GM19452 (cell line): ENCODE data around the gene ACSS3.

Experiments used
- ATAC-seq: cut with Tn5 transposase; IDR thresholded peaks from one replicate; pipeline ENCODE4 v1.9.1; 2021; ENCODE audit not compliant: unreplicated experiment

ACSS3 gene

GRCh38 chr12:81222846-81223592, 145.1 kb downstream of the ACSS3 start:
- no peak for ATAC-seq

DNA sequence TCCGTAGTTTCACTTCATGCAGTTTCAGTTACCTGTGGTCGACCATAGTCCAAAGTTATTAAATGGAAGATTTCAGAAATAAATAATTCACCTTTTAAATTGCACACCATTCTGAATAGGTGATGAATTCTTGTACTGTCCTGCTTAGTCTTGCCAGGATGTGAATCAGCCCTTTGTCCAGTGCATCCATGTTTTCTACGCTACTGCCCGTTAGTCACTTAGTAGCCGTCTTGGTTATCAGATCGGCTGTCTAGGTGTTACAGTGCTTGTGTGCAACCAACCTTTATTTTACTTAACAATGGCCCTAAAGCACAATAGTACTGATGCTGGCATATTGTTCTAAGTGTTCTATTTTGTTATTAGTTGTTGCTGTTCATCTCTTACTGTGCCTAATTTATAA, 146.7 kb downstream of the ACSS3 start:
- no peak for ATAC-seq

DNA sequence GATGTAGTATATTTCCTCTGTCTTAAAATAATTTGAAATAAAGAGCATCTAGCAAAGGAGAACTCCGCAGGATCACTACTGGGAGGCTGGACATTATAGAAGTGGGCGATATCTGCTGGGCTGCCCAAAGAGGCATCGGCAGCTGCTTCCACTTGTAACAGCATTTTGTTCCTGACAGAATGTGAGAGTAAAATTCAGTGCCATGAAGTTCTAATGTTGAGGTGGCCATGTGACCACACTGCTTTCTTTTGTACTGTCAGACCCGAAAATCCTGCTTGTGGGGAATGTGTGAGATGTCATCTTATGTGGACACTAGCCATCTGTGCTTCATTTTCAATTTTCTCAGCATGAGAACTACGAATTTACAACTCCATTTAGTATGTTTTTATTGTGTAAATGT, 151.9 kb downstream of the ACSS3 start:
- no peak for ATAC-seq

DNA sequence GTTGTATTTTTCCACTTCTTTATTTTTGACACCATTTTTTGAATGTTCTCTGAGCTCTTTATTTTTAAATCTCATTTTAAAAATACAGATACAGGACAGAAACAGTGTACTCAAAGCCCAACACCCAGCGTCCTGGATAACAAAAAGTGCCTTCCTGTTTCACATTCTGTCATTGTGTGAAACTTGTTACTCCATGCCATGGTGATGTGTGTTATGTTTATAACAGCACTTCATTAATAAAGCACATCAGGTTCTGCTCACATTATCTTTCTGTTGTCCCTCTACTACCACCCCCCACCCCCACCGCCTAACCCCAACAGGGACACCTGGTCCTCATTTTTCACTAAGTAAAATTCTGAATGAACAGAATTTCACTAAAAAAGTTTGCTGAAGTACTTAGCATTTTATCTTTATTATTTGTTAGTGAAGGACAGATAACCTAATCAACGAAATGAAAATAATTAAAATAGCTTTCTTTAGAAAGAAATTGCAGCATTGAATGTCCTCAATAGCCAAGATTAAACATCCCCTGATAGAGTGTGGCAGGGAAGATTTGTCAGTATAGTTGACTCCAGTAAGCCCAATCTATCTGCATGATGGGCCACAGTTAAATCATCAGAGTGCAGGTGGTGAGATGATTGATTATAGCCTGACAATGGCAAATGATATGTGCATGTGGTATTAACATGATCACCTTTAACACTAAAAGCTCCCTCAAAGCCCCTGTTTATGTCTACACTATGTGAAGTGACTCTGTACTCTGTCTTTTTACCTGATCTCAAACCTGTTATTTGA, 153.9 kb downstream of the ACSS3 start:
- no peak for ATAC-seq

GRCh38 chr12:81245458-81245857, 167.6 kb downstream of the ACSS3 start:
- ATAC-seq, result no peak

GRCh38 chr12:81245907-81246570, 168.2 kb downstream of the ACSS3 start:
- ATAC-seq, result no peak

- ATAC-seq, result no peak
Measured at GRCh38 chr12:81249976-81250375, 172.1 kb downstream of the ACSS3 start.

DNA sequence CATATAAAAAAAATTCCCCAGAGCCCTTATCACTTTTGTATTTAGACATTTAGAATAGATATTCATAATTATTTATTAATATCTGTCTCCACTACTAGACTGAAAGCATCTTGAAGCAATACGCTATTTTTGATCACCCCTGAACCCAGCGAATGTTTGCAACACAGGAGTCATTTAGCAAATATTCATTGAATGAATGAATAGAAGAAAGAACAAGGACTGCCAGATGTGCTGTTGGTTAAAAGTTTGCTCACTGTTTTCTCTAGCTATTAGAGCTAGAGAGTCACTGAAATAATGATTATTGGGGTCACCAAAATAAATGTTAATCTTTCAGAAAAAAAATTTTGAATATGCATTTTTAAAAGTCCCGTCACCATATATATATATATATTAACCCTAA, 174.3 kb downstream of the ACSS3 start:
- ATAC-seq, result no peak

DNA sequence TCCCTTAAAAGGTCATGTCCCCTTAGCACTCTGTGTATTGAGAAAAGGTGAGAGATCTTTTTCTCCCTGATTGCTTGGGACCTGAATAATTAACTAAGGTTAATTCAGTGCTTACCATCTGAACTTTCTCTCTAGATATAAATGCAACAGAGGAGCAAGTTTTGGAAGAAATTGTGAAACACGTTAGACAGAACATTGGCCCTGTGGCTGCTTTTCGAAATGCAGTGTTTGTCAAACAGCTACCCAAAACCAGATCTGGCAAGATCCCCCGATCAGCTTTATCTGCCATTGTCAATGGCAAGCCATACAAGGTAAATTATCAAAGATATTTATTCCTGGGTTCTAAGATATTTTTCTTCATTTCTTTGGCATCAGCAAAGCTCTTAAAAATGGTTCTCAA, 175.5 kb downstream of the ACSS3 start:
- no peak for ATAC-seq

DNA sequence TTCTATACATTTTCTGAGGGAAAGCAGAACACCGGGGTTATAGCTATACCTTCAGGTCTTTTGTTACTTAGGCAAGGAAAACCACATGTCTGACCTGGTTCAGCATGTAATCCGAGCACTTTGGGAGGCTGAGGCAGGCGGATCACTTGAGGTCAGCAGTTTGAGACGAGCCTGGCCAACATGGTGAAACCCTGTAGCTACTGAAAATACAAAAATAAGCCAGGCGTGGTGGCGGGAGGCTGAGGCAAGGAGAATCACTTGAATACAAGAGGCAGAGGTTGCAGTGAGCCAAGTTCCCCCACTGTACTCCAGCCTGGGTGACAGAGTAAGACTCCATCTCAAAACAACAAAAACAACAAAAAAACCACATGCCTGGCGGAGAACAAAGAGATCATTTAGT, 177.6 kb downstream of the ACSS3 start:
- no peak for ATAC-seq

- no peak for ATAC-seq
Measured at GRCh38 chr12:81255947-81256346, 178.1 kb downstream of the ACSS3 start.

GRCh38 chr12:81257947-81258551, 180.2 kb downstream of the ACSS3 start:
- no peak for ATAC-seq

DNA sequence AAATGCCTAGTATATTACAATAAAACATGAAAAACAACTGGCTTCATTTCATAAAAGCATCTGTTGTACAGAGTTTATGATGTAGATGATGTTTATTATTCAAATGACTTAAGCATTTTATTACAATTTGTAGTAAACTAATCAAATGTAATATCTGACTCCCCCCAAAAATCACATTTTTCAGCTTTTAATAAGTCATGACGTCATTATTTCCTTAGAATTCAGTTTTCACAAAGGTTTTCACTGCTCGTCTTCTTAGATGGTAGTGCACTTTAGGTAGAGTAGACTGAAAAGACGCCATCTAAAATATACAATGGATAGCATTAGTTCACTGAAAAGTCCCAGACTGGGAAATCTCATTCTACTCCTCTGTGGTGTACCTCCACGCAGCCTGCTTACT, 181.5 kb downstream of the ACSS3 start:
- ATAC-seq, result no peak

DNA sequence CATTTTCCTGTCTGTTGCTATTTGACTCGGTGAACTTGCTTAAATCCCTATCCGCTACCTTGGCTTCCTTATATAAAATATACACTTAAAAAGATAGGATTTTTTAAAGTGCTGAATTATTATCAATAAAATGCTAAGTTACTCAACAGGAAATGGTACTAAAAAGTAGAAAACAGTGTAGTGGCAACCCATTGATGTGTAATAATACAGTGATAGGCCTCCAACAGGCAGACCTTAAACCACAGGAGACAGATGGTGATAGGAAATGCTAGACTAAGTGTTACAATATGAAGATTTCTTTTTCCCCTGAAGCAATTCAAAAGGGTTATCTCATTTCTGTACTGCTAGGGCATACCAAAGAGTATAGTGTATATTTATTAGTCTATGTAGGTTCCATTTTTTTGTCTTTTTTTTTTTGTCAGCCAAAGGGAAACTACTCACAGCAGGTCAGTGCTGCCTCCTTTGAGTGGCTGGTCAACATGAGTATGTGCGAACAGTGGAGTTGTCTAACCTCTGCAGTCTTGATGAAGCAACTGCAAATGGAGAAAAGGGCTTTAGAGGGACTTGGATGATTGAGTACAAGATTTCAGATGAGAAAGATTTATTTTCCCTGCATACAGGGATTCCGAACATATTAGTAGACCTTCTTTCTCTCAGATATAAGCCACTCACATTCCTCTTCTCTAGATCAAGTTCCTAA, 183.8 kb downstream of the ACSS3 start:
- no peak for ATAC-seq

DNA sequence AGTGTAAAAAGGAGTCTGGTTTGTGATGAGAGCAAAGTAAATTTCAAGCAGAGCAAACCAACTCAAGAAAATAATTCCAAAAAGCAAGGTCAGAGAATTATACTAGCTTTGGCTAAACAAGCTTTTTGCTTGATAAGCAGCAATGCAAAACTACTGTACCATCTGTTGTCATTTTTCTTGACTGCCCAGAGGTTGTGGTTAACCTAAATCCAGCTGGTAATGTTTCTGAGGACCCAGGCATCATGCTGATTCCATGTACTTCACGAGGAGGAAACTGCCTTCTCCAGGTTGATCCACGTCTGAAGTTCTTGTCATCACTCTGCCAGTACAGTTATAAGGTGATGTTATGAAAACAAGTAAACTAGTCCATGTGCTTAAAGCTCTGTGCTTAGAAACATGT, 185.2 kb downstream of the ACSS3 start:
- no peak for ATAC-seq

DNA sequence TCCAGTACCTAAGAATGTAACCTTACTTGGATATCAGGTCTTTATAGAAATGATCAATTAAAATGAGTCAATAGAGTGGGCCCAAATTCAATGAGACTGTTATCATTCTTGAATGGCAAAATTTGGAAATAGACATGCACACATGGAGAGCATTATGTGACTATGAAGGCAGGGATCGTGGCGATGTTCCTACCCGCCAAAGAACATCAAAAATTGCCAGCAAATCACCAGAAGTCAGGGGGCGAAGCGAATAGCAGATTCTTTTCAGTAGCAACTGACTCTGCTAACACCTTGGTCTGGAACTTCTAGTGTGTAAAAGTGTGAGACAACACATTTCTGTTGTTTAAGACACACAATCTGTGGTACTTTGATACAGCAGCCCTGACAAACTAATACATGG, 192.5 kb downstream of the ACSS3 start:
- ATAC-seq, result no peak

- no peak for ATAC-seq
Measured at GRCh38 chr12:81274637-81275529, 197.0 kb downstream of the ACSS3 start.

- no peak for ATAC-seq
Measured at GRCh38 chr12:81284137-81284536, 206.3 kb downstream of the ACSS3 start.

DNA sequence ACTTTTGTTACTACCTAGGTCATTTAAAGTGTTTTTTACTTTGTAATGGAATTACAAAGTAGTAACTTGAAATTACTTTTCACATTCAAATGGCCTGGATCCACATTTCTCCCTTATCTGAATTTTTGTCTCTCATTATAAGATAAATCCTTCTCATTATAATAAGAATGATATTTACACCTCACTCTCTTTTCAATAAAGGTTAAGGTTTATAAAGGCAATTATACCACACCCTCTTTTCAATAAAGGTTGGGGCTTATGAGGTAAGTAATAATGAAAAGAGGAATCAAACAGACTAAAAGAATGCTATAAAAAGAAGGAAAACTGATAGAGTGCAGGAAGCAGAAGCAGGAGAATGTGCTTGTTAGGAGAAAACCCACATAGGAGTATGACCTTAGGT, 210.8 kb downstream of the ACSS3 start:
- no peak for ATAC-seq
